IPS-11a (cell line): ENCODE measurements around the gene RAD51B.

Source experiments
- H3K4me3 ChIP-seq: one replicate; pipeline ENCODE4 v1.5.1; 2013; ENCODE audit warnings: low read depth, low read length, control low read depth

The RAD51B gene

DNA sequence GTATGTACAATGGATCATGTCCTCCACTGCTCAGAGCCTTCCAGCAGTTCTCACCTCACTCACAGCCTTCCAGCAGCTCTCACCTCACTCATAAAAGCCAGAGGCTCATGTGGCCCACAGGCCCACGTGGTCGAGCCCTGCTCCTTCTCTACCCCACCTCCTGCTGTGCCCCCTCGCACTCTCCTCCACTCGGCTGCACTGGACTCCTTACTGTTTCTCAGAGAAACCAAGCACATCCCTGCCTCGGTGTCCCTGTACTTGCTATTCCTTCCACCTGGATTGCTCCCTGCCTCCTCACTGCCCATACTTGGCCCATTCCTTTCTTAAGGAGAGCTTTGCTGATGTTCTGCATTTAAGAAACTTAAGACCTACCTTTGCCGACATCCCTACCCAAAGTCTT lies 753.5 kb downstream of the RAD51B start:
- H3K4me3 ChIP-seq = no peak overlapping the region

DNA sequence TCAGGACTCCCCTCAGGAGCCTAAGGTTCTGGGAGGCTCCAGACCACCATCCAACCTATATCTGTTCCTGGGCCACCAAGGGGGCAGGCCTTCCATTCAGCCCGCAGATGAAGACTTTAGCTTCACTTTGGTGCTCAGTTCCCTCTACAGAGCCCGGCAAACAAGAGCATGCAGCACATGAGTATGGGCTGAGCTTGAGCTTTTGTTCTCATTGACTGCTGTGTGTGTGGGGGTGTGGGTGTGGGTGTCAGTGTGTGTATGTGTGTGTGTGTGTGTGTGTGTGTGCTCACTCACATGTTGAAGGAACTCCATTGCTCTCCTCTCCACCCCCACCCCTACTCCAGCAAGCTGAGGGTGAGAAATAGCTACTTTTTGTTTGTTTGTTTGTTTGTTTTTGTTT lies 754.1 kb downstream of the RAD51B start:
- H3K4me3 ChIP-seq = no peak overlapping the region

DNA sequence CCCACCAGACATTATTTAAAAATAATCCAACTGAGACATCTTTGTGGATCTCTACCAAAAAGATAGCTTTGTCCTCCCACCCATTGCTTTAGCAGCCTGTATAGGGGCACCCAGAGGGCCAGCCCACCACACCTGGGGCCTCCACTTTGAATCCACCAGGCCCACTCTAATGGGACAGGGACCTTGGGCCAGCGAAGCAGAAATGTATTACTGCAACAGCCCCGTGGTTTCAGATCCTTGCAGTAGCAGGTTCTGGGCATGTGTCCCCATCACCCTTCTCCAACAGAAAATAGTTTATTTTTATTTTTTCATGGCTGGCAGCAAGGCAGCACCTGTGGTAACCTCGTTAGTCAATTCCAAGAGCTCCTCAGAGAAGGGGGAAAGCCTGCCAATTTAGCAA lies 754.9 kb downstream of the RAD51B start:
- H3K4me3 ChIP-seq = no peak overlapping the region

DNA sequence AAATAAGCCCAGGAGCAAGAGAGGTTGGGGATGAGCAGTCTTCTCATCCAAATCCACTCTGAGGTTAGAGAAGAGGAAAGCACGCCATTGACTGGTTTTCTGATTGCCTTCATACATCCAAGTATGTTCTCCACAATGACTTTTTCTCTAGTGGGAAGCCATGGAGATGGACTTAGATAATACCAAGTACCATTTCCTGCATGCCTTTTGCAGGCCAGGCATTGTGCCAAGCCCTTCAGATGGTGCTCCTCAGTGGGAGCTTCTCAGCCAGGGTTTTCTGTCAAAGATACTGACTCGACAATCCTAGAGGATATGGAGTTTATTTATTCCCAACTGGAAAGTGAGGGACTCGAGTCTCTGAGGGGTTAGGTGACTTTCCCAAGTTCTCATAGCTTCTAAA lies 755.3 kb downstream of the RAD51B start:
- H3K4me3 ChIP-seq = no peak overlapping the region

DNA sequence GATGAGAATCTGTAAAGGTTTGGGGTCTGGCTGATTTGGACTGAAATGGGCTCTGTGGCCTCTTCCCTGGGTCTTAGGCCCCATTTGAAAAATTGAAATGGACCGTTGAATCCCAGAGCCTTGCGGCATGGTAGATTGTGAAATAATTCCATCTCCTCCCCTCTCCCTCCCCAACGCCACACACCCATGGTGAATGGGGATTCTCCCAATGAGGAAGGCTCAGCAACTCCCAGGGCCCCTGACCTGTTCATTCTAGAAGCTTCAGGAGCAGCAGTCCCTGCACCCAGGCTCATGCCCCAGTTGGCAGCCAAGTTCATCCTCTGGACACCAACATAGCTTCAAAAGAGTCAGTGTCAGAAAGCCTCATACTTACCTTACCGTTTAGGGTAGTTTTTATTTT lies 755.8 kb downstream of the RAD51B start:
- H3K4me3 ChIP-seq = no peak overlapping the region

DNA sequence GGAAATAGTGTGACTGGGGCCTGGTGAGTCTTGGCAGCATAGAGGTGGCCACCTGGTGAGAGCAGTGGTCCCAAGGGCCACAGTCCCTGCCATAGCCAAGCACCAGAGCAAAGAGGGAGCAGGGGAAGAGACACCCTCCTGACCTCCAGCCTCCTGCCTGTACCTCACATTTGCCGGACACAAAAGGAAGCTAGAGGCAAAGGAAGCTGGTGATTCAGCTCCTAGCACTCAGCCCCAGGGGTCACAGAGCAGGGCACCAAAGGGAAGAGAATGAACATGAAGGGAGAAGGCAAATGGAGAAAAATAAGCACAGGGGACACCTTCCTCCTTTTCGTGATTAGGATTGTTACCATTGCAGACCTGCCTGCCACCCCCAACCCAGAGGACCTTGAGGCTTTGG lies 756.5 kb downstream of the RAD51B start:
- H3K4me3 ChIP-seq = no peak overlapping the region

DNA sequence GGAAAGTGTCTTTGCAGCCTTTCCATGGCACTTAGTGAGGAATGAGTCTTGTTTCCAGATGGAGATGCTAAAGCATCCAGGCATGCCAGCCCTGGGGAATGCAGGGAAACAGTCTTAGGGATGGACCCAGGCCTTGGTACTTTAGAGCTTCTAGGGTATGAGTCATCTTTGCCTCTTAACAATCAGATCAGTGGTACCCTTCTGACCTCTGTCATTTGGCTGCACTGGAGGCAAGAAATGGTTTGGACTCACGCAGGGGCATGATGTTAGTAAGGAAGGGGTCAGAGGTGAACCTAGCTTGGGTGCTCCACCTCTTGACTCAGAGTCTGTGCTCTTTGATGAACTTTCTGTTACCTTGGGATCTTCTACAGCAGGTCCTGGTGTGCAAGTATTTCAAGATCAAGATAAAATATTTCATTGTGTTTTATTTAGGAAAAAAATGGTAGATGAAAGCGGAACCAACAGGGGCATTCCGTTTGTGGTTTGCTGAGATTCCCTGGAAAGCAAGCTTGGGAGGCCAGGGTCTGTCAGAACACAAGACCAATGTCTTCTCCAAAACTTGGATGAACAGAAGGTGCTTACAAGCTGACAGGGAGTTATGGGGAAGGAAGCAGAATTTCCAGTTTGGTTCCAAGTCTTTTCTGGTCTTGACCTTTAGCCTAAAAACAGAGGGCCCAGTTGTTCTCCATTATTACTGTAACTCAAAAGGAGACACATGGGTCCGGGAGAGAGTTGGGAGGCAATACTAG lies 757.1 kb downstream of the RAD51B start:
- no peak overlapping the region for H3K4me3 ChIP-seq

DNA sequence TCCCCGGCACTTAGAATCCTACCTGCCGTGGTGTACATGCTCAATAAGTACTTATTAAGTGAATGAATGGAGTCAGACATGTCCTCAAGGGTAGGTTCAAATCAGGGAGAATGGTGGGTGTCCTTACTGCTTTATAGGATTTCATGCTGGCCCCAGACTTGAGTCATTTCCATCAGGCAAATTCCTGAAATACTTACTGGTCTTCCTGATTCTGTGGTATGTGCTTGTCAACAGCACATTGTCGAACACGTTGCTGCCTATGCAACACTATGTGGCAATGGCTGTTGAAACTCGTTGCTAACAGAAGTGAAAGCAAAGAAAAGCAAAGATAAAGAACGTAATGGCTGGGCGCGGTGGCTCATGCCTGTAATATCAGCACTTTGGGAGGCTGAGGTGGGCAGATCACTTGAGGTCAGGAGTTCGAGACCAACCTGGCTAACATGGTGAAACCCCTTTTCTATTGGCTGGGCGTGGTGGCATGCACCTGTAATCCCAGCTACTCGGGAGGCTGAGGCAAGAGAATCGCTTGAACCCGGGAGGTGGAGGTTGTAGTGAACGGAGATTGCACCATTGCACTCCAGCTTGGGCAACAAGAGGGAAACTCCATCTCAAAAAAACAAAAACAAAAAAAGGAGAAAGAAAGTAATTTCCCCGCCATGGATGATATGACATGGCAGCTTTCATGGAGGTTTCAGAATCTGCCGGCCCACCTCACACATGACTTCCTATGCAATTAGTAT lies 758.4 kb downstream of the RAD51B start:
- no peak overlapping the region for H3K4me3 ChIP-seq

DNA sequence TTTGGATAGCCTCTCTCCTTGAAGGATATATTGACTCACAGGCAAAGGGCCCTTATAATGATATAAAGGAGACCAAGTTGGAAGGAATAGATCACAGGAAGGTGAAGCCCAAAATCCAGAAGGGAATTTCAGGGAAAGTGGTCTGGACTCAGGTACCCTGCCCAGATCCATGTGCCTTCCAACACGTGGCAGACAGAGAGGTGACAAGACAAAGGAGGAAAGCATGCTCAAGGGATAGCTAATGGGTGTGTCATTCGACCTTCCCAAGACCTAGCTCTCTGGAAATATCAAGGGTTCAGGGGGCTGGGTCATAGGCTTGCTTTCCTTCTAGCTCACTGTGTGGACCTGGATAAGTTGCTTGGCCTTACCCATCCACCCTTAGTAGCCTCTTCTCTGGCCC lies 759.0 kb downstream of the RAD51B start:
- no peak overlapping the region for H3K4me3 ChIP-seq

DNA sequence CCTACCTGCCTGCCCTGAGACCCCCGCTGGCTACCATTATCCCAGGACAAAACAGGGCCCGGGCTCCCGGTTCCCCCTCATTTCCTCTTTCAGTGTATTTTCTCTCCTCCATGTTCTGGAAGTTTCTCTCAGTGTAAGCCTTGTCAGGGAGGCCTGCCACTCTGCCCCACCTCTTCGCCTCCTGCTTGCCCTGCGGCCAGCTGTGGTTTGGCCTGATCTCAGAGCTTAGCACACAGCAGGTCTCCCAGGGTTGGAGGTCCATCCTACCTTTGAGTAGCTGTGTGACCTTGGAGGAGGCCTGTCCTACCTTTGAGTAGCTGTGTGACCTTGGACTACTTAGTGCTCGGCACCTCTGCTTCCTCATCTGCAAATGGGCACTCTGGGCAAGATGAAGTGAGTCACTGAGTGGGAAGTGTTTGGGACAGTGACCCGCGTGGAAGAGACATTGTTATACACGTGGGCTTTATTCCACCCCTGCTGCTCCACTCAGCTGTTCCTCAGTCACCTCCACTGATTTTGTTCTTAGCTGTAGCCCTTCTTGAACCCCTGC lies 760.6 kb downstream of the RAD51B start:
- H3K4me3 ChIP-seq = no peak overlapping the region

DNA sequence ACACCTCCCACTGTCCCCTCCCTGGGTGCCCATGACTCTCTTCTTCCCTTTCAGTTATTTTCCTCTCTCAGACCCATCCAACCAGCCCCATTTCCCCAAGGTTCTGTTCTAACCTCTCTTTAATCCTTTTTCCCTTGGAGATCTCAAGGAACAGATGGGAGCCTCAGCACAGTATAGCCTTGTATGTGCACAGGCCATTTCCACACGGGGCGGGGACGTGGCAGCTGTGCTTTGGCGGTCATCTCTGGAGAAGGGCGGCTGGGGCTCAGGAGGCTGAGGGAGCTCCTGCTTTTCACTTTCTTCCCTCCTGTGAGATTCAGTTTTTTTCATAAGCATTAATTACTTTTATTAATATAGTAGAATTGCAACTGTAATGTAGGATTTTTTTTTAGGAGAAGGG lies 761.1 kb downstream of the RAD51B start:
- no peak overlapping the region for H3K4me3 ChIP-seq

DNA sequence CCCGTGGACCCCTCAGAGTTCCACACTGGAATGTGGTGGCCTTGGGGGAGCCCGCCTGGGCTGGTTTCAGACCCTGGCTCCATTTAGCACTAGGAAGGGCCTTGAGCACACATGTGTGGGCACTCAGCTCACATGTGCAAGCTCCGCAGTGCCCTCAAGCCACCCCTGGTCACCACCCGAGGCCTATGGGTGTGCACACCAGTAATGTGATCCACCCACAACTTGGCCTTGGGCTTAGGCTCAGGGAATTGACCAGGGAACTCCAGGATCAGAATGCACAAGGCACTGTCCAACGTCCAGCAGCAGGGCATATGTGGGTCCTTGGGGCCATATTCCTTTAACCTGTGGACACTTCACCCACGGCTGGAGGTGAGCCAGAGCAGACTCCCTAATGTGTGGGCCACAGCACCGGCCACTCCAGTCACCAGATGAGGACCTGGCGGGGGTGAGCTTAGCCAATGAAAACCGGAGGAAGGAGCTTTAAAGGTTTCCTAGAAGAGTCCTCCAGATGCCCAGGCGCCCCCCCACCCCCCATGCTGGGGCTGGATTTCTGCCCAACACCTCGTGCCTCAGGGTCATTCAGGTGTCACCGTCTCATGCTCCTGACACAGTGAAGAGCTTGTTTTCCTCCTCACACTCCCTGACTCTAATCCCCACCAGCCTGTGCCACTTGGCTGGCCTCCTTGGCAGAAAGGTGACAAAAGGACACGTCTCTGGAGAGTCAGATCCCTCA lies 764.1 kb downstream of the RAD51B start:
- no peak overlapping the region for H3K4me3 ChIP-seq

DNA sequence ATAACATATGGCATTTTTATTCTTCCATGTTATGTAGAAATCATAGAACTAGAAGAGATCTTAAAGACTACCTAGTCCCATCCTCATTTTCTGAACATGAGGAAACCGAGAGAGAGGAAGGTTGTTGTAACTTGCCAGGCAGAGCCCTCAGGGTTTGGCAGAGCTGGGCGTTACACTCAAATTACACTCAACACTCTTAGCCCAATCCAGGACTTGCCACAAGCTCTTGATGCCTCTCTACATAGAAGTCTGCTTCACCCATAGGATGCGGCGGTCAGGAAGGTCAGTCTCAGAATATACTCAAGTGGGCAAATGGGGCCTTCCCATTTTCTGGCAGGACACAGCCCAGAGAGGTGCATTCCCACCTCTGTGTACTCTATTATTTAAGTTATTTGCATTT lies 765.2 kb downstream of the RAD51B start:
- no peak overlapping the region for H3K4me3 ChIP-seq

DNA sequence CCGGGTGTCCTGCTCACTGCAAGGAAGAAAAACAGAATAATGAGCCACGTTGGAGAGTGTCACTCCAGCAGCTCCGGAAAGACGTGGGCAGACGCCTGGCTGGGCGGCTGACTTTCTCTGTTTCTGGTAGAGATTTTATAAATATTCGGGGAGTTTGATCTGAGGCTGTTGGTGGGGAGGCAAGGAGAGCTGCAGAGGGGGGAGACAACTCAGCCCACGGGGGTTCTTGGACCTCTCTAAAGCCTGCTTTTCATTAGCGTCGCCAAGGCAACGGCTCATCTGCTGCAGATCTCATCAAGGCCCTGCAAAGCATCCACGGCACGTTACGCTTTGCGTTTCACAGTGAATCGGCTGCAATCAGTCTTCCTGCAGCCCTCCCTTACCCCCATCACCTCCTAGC lies 766.1 kb downstream of the RAD51B start:
- H3K4me3 ChIP-seq = no peak overlapping the region

DNA sequence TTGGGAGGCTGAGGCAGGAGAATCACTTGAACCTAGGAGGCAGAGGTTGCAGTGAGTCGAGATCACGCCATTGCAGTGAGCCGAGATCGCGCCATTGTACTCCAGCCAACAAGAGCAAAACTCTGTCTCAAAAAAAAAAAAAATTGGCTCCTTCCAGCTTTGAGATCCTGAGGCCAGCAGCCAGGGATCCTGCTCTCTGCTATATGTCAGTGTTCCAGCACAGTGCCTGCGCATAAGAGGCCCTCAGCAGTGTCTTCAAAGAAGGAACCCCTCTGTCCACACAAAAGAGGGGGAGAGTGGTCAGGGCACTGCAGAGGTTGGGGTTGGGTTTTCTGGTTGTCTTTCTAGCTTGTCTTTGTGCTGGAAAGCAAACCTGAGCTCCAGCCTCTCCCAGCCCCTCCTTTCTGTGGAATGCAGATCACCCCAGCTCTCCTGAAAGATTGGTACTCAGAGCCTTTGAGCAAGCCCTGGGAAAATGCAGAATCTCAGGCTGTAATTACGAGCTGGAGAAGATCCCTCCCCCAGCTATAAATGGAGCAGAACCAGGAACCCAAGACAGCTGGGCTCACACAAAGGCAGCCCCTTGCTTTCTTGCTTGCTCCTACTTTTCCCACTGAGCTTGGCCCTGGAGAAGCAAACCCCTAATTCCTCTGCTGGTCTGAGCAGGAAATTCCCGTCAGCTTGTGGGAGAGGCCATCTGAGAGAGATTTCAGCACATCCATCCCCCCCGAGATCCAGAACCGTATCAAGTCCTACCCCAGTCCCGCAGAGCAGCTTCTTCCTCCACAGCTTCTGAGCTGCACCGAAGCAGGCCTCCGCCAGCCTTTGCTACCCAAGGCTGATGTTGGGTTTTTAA lies 767.5 kb downstream of the RAD51B start:
- H3K4me3 ChIP-seq = no peak overlapping the region

DNA sequence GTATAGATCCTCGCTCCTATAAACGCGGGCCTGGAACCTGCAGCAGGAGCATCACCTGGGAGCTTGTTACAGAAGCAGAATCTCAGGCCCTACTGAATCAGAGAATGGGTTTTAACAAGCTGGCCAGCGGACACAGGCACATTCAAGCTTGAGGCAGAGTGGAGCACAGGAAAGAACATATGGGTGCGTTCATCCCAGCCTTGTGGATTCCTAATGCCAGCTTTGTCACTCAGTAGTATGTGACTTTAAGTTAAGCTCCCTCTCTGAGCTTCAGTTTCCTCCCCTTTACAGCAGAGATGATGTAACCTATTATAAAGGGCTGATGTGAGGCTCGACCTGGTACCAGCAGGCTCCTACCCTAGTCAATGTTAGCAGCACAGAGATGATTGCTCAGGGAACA lies 768.4 kb downstream of the RAD51B start:
- no peak overlapping the region for H3K4me3 ChIP-seq

DNA sequence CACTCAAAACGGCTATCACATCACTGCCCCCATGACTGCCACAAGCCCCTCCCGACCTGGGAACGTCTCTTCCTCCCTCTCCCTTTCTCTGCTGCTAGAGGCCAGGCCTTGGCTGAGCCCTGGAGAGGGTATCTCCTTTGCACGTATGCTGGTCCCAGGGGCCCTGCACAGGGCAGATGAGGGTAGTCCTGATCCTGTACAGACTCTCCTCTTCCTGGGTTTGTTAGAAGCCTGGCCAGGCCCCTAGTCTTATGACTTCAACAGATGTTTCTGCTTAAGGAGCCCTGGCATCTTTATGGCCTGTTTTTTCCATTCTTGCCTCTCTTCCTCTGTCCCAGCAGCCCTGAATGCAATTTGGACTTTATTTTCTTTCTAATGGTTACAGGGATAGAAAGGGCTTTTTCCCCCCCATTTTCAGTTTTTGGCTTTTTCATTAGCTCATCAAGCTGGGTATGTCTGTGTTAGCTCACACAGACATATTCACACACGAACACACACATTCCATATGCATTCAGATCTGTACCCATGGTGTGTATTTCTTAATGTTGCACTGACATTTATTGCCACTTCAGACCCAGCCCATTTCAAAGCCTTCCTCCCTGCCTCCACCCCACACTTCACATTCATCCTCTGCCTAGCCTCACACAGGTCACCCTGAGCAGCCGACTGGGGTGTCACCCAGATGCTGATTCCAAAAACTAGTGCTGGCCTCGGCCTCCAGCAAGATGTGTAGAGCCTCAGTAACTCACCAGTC lies 770.0 kb downstream of the RAD51B start:
- H3K4me3 ChIP-seq = no peak overlapping the region

DNA sequence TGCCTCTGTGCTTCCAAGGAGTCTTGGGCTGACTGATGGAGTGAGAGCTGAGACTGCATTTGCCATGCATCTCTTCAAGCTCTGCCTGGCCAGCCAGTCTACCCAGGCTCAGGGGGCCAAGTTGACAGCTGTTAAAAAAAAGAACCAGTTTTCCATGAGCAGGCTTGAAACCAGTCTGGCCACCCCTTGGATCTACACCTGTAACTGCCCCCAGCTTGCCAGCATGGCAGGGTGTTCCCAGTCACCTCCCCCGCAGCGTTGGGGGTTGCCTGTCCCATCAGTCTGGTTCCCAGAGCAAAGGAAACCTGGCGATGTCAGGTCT lies 770.6 kb downstream of the RAD51B start:
- H3K4me3 ChIP-seq = no peak overlapping the region

DNA sequence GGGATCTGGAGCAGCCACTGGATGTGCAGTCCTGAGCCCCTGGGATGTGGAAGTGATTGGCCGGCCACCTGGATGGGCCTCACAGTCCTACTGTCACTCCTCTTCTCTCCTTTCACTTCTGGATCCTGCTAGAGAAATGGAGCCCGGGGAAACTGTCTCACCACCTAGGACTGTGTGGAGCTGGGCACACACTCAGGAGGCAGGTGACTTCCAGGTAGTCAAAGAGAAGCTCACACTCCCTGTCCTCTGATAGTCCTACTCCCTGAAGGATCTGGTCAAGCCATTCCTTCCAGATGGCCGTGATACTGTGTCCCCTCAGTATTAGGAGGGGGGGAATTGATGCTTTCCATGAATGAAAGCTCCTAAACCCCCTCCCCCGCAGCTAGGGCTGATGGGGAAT lies 772.2 kb downstream of the RAD51B start:
- H3K4me3 ChIP-seq = no peak overlapping the region

DNA sequence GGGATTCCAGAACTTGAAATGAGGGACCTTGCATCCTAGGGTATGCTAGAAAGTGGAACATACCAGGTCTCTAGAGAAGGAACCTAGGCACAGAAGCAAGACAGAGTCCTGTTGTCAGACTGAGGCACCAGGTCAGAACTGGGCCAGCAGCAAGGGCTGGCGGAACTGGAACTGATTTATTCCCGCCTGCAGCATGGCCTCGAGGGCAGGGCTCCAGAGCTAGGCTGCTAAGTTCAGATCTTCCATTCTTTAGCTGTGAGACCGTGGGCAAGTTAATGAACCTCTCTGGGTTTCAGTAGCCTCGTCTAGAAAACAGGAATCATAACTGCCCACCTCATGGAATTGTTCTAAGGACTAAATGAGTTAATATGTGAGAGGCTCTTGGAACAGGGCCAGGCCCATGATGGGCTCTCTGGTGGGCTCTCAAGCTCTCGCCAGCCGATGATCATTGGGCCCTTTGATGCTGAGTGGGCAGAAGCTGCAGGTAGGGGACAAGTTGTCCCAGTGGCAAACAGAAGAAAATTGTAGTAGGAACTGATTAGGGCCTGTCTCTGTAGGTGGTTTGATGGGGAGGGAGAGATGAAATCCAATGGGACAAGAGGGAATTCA lies 773.5 kb downstream of the RAD51B start:
- H3K4me3 ChIP-seq = no peak overlapping the region
